ENCODE results near the gene LFNG. TPM values are rescaled to one million over a fixed set of nuclear protein-coding genes. Genes with fewer than 3 reads are reported as not detected.
A peak's percentile ranks its signal among the peaks of the same experiment; 100 is the strongest.

Gene LFNG
- total and polyA plus RNA-seq, 9 of the 15 experiments (the other 6 are each of a cell fraction or from before 2014, with no cell fraction given) = 0.03 to 0.89 (median 0.25) TPM; not detected in 1

GRCh38 chr7:2530071-2530987 is 10.8 kb downstream of the LFNG start (continued):
- TF ChIP-seq CHD4 (IDR thresholded peaks at IDR 0.05; ENCODE audit: insufficient read depth, insufficient replicate concordance, low read depth, low read length, poor library complexity, severe bottlenecking) = peak; percentile 60
- TF ChIP-seq, protein P1, sequence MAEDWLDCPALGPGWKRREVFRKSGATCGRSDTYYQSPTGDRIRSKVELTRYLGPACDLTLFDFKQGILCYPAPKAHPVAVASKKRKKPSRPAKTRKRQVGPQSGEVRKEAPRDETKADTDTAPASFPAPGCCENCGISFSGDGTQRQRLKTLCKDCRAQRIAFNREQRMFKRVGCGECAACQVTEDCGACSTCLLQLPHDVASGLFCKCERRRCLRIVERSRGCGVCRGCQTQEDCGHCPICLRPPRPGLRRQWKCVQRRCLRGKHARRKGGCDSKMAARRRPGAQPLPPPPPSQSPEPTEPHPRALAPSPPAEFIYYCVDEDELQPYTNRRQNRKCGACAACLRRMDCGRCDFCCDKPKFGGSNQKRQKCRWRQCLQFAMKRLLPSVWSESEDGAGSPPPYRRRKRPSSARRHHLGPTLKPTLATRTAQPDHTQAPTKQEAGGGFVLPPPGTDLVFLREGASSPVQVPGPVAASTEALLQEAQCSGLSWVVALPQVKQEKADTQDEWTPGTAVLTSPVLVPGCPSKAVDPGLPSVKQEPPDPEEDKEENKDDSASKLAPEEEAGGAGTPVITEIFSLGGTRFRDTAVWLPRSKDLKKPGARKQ (CRISPR knock-in tag; IDR thresholded peaks at IDR 0.05) = no peak
- no peak for TF ChIP-seq ZBTB26 (CRISPR knock-in tag; IDR thresholded peaks at IDR 0.05)
- TF ChIP-seq, protein P2, sequence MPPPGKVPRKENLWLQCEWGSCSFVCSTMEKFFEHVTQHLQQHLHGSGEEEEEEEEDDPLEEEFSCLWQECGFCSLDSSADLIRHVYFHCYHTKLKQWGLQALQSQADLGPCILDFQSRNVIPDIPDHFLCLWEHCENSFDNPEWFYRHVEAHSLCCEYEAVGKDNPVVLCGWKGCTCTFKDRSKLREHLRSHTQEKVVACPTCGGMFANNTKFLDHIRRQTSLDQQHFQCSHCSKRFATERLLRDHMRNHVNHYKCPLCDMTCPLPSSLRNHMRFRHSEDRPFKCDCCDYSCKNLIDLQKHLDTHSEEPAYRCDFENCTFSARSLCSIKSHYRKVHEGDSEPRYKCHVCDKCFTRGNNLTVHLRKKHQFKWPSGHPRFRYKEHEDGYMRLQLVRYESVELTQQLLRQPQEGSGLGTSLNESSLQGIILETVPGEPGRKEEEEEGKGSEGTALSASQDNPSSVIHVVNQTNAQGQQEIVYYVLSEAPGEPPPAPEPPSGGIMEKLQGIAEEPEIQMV (tag; conservative IDR thresholded peaks at IDR 0.05; ENCODE audit: low read depth) = no peak
- 0 out of 2 replicates have a peak, but pooled peaks have one; percentile 37 for TF ChIP-seq ZNF395 (CRISPR knock-in tag; IDR thresholded peaks at IDR 0.05)
- TF ChIP-seq GABPB1 (CRISPR knock-in tag; IDR thresholded peaks at IDR 0.05) = no peak
- no peak for TF ChIP-seq CXXC5 (CRISPR knock-in tag; IDR thresholded peaks at IDR 0.05)
- TF ChIP-seq ZNF133 (CRISPR knock-in tag; IDR thresholded peaks at IDR 0.05) = no peak
- TF ChIP-seq TFAP4 (CRISPR knock-in tag; IDR thresholded peaks at IDR 0.05; ENCODE audit: borderline replicate concordance) = peak; percentile 46; the same call in 1 of the 2 replicates
- TF ChIP-seq TCF3 (CRISPR knock-in tag; IDR thresholded peaks at IDR 0.05) = peak; percentile 17; the same call in 1 of the 2 replicates
- TF ChIP-seq BRF1 (IDR thresholded peaks at IDR 0.05; ENCODE audit: borderline replicate concordance, extremely low read depth, insufficient read length) = no peak
- 0 out of 2 replicates have a peak, but pooled peaks have one; percentile 24 for TF ChIP-seq RUNX1 (IDR thresholded peaks at IDR 0.05; ENCODE audit: low read depth)
